Activated T-cell treated with anti-CD3 and anti-CD28 coated beads, Interleukin-2, amount 50 U/mL, for 4 hours (primary cell): ENCODE results near the gene BAAT. TPM values are rescaled to one million over a fixed set of nuclear protein-coding genes. Genes with fewer than 3 reads are reported as not detected.
"Not testable (repeated sequence)": the region's sequence is repeated elsewhere in the genome, so short reads cannot be mapped to it uniquely, and the experiment has no call there.

ENCODE experiments used
- ATAC-seq, 2 donors: fragments of 200-7000 bp; cut with Tn5 transposase; one replicate each; pipeline ENCODE4 v1.10.0; 2021
- DNase-seq: peaks from one replicate; pipeline ENCODE4 v3.0.0-alpha.2; 2020
- H3K27me3 Mint-ChIP-seq: one replicate; pipeline ENCODE4 v1.8.0; 2021; ENCODE audit warnings: low read depth, mixed read lengths
- H3K36me3 Mint-ChIP-seq: one replicate; pipeline ENCODE4 v1.8.0; 2022; ENCODE audit warnings: mixed read lengths; ENCODE audit not compliant: insufficient read depth
- H3K4me1 Mint-ChIP-seq: one replicate; pipeline ENCODE4 v1.8.0; 2021; ENCODE audit warnings: low read depth, mixed read lengths
- H3K4me3 Mint-ChIP-seq: one replicate; pipeline ENCODE4 v1.8.0; 2021; ENCODE audit warnings: mild to moderate bottlenecking, moderate library complexity, mixed read lengths
- H3K9me3 Mint-ChIP-seq: one replicate; pipeline ENCODE4 v1.8.0; 2021; ENCODE audit warnings: mixed read lengths
- total RNA-seq, 3 donors: library from RNA; stranded (reverse); gene quantifications; one replicate each; pipeline ENCODE4 v1.2.1, GENCODE V29; 2021

Gene BAAT
- under 1 TPM; 0.16 to 0.30 (median 0.16) TPM for total RNA-seq

DNA sequence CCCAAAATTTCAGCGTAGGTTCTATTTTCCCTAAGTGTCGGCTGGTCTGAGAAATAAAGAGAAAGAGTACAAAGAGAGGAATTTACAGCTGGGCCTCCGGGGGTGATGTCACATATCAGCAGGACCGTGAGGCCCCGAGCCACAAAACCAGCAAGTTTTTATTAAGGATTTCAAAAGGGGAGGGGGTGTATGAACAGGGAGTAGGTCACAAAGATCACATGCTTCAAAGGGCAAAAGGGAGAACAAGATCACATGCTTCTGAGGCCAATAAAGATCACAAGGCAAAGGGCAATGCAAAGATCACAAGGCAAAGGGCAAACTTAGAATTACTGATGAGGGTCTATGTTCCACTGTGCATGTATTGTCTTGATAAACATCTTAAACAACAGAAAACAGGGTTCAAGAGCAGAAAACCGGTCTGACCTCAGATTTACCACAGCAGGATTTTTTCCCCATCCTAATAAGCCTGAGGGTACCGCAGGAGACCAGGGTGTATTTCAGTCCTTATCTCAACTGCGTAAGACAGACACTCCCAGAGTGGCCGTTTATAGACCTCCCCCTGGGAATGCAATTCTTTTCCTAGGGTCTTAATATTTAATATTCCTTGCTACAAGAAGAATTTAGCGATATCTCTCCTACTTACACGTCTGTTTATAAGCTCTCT lies at the start of gene BAAT:
BAAT (minus strand) TSS at position 134 of the 664 bp plus-strand sequence. CDS start 13,602 bp downstream, outside the sequence.
- H3K4me3 Mint-ChIP-seq, DNase-seq, ATAC-seq, H3K27me3 Mint-ChIP-seq, H3K4me1 Mint-ChIP-seq: not testable (repeated sequence)
- peaks cover 25% of the 10 kb centered on the region for H3K36me3 Mint-ChIP-seq
- H3K9me3 Mint-ChIP-seq = peaks cover 11% of the 10 kb centered on the region

DNA sequence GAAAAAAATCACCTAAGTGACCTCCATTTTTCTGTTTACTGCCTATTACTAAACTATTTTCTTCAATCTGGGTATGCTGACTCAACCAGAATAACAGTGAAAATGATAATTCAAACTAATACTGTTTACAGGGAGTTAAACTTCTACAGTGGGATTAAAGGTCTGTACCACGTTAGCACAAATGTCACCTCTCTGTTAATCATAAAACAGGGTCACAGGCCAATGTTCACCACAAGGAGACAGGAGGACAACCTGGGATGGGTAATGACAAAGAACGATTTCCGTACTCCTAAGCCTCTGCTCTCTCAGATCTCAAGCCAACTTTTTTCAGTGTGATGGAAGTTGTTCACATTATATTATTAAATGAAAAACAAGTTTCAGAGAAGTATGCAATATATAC lies 48.4 kb upstream of the BAAT start:
- no peaks in the 10 kb centered on the region for H3K4me1 Mint-ChIP-seq
- ATAC-seq = no peak
- DNase-seq = no peak
- H3K27me3 Mint-ChIP-seq = peaks cover 18% of the 10 kb centered on the region
- no peaks in the 10 kb centered on the region for H3K36me3 Mint-ChIP-seq
- H3K4me3 Mint-ChIP-seq = no peak overlapping the region
- H3K9me3 Mint-ChIP-seq = no peaks in the 10 kb centered on the region

DNA sequence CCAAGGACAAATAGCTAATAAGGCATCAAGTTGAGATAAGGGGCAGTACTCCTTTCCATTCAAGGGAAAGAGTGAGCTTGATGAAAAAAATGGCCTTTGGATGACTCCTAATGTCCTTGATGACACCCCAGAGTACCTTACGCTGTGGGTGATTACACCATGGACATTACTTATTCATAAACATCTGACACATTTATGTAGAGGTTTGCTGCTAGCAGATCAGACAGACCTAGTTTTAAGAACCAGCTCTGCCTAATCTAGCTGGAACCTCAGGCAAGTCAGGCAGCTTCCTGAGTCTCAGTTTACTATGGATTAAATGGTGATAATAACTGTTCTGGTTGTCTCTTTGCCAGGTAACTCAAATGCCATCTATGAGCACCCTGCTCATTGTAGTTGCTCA lies 47.9 kb upstream of the BAAT start:
- H3K9me3 Mint-ChIP-seq = no peaks in the 10 kb centered on the region
- H3K27me3 Mint-ChIP-seq = peaks cover 18% of the 10 kb centered on the region
- H3K36me3 Mint-ChIP-seq = no peaks in the 10 kb centered on the region
- no peak overlapping the region for H3K4me3 Mint-ChIP-seq
- H3K4me1 Mint-ChIP-seq = no peaks in the 10 kb centered on the region
- no peak for ATAC-seq
- no peak for DNase-seq

DNA sequence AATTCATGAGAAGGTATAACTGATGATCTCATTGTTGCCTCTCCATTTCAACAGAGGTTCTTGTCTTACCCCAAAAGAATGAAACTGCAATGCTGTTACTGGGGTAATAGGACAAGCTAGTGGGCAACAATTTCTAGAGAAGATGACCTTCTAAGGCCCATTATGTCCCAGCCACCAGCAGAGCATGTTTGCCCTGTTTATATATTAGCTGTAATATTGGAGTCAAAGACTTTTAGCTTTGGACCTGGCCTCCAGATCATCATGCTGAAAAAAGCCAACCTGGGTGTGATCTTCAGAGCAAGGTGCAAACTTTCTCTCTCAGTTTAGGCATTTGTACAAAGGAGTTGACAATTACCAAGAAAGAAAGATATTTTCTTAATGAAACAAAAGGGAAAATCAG lies 47.4 kb upstream of the BAAT start:
- Mint-ChIP-seq H3K9me3 (no peaks in the 10 kb centered on the region), H3K36me3 (no peaks in the 10 kb centered on the region), H3K4me1 (no peaks in the 10 kb centered on the region), H3K27me3 (peaks cover 16% of the 10 kb centered on the region), H3K4me3 (no peak overlapping the region)
- no peak for ATAC-seq
- no peak for DNase-seq

DNA sequence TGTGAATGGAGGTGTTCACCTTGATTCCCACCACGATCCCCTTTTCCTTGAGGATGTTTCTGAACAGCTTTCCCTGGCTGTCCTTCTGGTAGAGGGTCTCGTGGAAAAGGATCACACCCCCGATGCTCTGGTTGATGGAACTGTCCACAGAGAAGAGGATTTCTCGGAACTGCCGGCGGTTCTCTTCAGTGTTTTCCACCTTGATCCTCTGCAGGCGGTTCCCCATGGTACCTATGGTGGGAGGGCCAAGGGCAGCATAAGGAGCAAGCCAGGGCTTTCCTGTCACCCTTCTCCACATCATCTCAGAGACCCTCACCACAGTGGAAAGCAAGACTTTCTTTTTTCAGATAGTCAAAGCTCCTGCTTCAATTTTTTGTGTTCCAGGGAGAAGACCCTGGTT lies 44.9 kb upstream of the BAAT start:
- DNase-seq (no peak), ATAC-seq (no peak)
- H3K36me3 Mint-ChIP-seq = no peaks in the 10 kb centered on the region
- H3K9me3 Mint-ChIP-seq = no peaks in the 10 kb centered on the region
- H3K4me3 Mint-ChIP-seq = no peak overlapping the region
- H3K4me1 Mint-ChIP-seq = no peaks in the 10 kb centered on the region
- H3K27me3 Mint-ChIP-seq = peaks cover 10% of the 10 kb centered on the region

DNA sequence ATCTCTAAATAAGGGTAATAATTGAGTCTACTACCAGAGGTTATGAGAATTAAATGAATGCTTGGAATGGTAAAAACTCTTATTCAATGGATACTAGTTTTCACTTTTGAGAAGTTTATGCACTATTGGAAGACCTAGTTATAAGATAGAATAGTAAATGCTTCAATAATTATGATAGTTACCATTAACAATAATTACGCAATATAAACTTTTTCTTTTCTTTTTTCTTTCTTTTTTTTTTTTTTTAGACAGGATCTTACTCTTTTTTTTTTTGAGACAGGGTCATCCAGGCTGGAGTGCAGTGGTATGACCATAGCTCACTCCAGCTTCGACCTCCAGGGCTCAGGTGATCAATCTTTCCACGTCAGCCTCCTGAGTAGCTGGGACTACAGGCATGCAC lies 44.1 kb upstream of the BAAT start:
- Mint-ChIP-seq H3K9me3 (peaks cover 4% of the 10 kb centered on the region), H3K27me3 (peaks cover 10% of the 10 kb centered on the region), H3K4me3 (no peak overlapping the region), H3K36me3 (no peaks in the 10 kb centered on the region), H3K4me1 (no peaks in the 10 kb centered on the region)
- DNase-seq (no peak), ATAC-seq (no peak)

DNA sequence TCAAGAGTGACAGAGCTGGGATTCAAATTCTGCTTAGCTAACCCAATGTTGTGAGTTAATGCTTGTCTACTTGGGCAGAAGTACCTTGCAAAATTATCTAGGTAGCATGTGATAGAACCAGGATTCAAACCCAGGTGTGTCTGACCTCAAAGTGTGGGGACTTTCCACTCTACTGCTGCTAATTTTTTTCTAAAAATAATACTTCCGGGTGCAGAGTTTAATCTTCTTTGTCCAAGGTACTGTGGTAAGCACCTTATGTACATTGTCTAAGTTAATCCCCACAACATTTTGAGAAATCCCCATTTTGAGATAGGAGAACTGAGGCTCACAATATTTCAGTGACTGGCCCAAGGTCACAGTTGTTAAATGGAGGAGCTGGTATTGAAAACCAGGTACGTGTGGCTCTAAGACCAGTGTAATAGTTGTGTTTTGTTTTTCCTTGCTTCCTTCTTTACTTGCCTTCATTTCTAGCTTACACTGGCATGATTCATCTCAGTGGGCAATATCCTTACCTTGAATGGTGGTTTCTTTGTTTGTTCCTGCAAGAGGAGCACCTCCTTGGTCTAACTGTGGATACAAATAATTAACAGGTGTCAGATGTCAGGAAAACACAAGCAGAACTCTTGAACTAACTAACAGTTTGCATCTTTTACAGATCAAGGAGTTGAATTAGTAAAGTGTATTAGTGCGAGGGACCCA lies 43.3 kb upstream of the BAAT start:
- Mint-ChIP-seq H3K9me3 (peaks cover 8% of the 10 kb centered on the region), H3K4me3 (no peak overlapping the region), H3K4me1 (no peaks in the 10 kb centered on the region), H3K36me3 (no peaks in the 10 kb centered on the region), H3K27me3 (peaks cover 10% of the 10 kb centered on the region)
- ATAC-seq = no peak
- DNase-seq = no peak

DNA sequence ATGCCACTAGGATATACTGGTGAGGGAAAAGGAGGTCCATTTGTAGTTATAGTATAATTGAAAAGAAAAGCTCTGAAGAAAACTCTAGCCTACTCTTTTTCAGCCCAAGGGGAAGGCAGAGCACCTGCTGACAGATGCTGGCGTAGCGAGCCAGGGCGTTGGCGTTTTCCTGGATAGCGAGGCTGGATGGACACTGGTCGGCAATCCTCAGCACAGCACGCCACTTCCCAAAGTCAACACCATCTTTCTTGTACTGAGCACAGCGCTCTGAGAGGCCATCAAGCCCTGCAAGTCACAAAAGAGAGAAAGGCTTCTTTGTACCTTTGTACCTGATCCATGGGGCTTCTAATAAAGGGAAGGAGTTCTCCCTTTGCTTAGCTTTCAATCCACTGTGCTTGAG lies 42.6 kb upstream of the BAAT start:
- DNase-seq (no peak), ATAC-seq (no peak)
- Mint-ChIP-seq H3K4me3 (no peak overlapping the region), H3K36me3 (no peaks in the 10 kb centered on the region), H3K9me3 (peaks cover 9% of the 10 kb centered on the region), H3K27me3 (peaks cover 10% of the 10 kb centered on the region), H3K4me1 (no peaks in the 10 kb centered on the region)

DNA sequence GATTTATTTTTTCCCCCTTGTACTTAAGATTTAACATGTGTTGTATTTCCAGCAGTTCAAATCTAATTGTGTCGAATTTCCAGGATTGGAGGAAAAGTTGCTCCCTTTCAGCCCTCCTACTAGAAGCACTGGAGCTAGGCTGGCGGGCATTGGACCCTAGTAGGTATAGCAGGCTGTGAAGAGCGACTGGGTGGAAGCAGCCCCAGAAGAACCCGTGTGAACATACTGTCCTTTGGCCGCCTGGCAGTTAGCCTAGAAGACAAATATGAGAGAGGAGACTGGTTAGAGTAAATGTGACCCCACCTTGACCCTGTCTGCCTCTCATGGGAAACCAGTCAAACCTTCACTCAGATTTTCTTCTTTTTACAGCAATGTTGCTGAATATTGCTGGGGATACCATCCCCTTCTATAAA lies 36.9 kb upstream of the BAAT start:
- H3K27me3 Mint-ChIP-seq = no peaks in the 10 kb centered on the region
- peaks cover 6% of the 10 kb centered on the region for H3K36me3 Mint-ChIP-seq
- H3K9me3 Mint-ChIP-seq = peaks cover 34% of the 10 kb centered on the region
- no peaks in the 10 kb centered on the region for H3K4me1 Mint-ChIP-seq
- no peak for DNase-seq
- ATAC-seq = no peak
- H3K4me3 Mint-ChIP-seq = no peak overlapping the region

DNA sequence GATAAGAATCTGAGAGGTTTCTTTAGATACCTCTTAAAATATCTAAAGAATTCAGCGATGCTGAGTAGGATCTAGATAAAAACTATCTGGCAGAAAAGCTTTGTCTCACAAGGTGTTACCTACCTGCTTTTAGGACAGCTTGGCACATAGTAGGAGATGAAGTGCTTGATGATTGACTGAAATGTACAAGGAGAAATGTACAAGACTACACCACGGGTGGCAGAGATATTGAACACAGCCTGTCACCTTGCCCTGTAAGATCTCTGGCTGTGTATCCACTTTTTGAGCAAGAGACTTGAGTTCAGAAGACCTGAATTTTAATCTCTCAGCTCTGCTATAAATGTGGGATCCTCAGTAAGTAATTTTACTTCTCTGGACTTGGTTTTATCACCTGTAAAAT lies 35.1 kb upstream of the BAAT start:
- no peaks in the 10 kb centered on the region for H3K4me1 Mint-ChIP-seq
- peaks cover 6% of the 10 kb centered on the region for H3K36me3 Mint-ChIP-seq
- H3K4me3 Mint-ChIP-seq = no peak overlapping the region
- DNase-seq (no peak), ATAC-seq (no peak)
- no peaks in the 10 kb centered on the region for H3K27me3 Mint-ChIP-seq
- H3K9me3 Mint-ChIP-seq = peaks cover 42% of the 10 kb centered on the region

DNA sequence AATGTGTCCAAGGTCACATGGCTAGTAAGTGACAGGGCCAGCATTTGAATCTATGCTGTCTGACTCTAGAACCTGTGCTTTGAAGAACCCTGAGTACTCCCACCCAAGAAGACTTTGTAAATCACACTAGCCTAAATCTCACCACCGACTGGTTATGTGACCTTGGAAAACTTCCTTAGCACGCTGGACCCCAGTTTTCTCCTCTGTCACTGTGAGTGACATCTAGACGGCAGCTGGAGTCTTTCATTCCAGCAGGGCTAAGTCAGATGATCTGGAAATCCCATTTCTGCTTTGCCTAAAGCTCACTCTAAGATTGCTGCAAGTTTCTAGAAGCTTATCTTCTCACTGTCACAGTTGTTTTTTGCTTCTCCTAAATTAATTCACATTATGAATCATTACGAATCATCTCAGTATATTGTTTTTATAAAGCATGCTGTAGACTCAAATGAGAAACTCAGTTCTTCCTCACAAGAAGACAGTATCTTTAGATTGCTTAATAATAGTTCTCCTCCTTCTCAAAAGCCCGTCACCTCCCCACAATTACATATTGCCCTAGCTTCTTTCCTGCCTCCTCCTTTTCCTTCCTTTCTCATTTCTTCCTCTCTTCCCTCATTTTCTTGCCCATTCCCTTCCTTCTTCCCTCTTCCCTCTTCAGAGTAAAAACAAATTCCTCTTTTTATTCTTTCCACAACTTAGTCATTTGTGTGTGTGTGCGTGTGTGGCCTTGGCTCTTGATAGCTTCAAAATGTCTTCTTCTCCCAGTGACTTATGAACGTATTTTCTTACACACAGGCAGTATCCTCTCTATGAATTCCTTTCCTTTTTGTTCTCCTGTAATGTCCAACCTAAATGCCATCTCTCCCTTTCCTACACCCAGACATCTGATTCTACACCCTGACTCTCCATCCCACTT lies 34.0 kb upstream of the BAAT start:
- ATAC-seq = no peak
- Mint-ChIP-seq H3K4me1 (no peaks in the 10 kb centered on the region), H3K4me3 (no peak overlapping the region), H3K27me3 (no peaks in the 10 kb centered on the region), H3K9me3 (peaks cover 47% of the 10 kb centered on the region), H3K36me3 (peaks cover 10% of the 10 kb centered on the region)
- DNase-seq = no peak

DNA sequence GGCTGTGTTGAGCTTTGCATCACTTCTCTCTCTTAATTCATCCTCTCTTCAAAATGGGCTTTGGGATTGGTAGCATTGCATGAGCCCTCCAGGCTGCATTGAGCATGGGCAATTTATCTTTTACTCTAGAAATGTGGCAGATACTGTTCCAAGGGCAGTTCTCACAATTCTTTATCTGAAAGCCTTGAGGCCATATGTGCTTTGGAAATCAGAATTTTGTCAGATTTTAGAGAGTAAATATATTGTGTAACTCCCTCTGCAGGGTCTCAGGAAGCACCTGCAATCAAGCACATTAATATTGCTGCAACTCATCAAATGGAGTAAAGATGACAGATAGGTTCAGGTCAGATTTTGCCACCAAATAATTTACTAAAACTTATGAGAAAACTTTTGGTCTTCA lies 33.2 kb upstream of the BAAT start:
- no peaks in the 10 kb centered on the region for H3K27me3 Mint-ChIP-seq
- no peak overlapping the region for H3K4me3 Mint-ChIP-seq
- ATAC-seq (no peak), DNase-seq (no peak)
- H3K36me3 Mint-ChIP-seq = peaks cover 15% of the 10 kb centered on the region
- peaks cover 50% of the 10 kb centered on the region for H3K9me3 Mint-ChIP-seq
- H3K4me1 Mint-ChIP-seq = no peaks in the 10 kb centered on the region

DNA sequence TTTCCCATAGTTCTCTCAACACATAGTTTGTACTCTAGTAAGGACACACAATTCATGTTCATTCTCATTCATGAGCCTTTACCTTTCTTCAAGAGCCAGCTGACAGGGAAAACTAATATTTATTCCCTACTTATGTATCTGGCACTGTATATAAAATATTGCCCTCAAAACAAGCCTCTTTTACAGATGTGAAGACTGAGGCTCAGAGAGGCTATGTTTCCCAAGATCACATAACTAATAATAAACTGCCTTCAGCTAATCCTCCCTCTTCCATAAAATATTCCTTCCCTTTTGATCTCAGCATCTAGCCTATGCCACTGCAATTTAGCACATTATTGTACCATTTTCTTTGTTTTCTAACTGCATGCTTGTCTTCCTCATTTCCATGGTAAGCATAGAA lies 32.6 kb upstream of the BAAT start:
- no peak for DNase-seq
- ATAC-seq = no peak
- Mint-ChIP-seq H3K4me3 (no peak overlapping the region), H3K9me3 (peaks cover 55% of the 10 kb centered on the region), H3K4me1 (no peaks in the 10 kb centered on the region), H3K27me3 (no peaks in the 10 kb centered on the region), H3K36me3 (peaks cover 20% of the 10 kb centered on the region)

DNA sequence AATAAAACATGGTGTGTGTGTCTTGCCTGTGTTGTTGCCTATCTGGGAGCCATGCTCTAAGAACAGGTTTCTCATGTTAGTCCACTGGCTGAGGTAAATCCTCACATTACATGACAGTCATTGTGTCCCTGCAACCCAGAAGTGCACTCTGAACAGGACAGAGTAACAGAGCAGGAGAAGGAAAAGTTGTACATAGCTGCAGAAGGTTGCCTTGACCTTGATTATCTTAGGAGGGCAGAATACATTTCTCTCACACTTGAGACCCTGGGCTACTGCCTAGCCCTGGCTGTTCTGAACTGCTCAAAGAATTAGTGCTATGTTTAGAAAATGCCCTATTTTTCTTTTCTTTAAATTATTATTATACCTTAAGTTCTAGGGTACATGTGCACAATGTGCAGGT lies 30.8 kb upstream of the BAAT start:
- Mint-ChIP-seq H3K4me3 (no peak overlapping the region), H3K36me3 (peaks cover 27% of the 10 kb centered on the region), H3K27me3 (no peaks in the 10 kb centered on the region), H3K4me1 (no peaks in the 10 kb centered on the region), H3K9me3 (peaks cover 57% of the 10 kb centered on the region)
- DNase-seq (no peak), ATAC-seq (no peak)
